WI38 (cell line): ENCODE results near the gene MAN1C1.

Experiments
- H3K4me3 ChIP-seq: 2 replicates; pipeline ENCODE4 v1.5.1; 2011; ENCODE audit warnings: low read depth, mild to moderate bottlenecking, control low read depth, low read length
- TF ChIP-seq, protein P1 (sequence below): IDR thresholded peaks from 2 replicates; pipeline ENCODE4 v1.5.1; 2012; ENCODE audit warnings: low read depth, mild to moderate bottlenecking, control low read depth, low read length

Gene MAN1C1

DNA sequence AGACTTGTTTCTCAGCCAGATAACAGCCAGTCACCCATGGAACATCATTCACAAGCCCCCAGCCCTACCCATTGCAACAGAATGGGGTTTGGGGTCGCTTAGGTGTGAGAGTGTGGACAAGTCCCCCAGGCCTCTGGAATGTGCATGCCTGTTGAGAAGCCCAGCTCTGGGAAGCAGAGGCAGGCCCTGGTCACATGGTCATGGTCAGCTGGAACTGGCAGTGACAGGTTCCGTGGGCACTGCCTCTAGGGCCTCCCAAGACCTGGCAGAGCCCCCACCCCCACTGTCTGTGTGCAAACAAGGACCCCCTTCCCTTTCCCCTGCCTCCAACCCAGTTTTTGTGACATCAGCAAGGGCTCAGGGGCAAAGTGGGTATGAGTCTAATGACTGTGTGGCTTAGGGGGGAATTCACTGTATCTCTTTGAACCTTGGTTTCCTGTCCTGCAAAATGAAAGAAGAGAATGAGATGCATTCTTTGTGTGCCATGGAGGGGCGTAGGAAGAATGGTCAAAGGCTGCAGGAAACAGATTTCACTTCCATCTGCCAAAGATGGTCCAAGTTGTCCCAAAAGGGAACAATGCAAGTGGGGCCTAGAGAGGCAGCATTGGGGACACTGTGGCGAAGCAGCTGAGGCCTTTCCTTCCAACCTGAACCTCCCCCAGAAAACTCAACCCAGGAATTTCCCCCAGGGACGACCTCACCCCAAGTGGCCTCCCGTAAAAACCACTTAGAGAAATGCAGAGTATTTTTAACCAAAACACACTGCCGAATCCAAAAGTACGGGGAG is 148.7 kb downstream of the MAN1C1 start:
- H3K4me3 ChIP-seq: no peak overlapping the region
- TF ChIP-seq, protein P1, sequence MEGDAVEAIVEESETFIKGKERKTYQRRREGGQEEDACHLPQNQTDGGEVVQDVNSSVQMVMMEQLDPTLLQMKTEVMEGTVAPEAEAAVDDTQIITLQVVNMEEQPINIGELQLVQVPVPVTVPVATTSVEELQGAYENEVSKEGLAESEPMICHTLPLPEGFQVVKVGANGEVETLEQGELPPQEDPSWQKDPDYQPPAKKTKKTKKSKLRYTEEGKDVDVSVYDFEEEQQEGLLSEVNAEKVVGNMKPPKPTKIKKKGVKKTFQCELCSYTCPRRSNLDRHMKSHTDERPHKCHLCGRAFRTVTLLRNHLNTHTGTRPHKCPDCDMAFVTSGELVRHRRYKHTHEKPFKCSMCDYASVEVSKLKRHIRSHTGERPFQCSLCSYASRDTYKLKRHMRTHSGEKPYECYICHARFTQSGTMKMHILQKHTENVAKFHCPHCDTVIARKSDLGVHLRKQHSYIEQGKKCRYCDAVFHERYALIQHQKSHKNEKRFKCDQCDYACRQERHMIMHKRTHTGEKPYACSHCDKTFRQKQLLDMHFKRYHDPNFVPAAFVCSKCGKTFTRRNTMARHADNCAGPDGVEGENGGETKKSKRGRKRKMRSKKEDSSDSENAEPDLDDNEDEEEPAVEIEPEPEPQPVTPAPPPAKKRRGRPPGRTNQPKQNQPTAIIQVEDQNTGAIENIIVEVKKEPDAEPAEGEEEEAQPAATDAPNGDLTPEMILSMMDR: no peak

DNA sequence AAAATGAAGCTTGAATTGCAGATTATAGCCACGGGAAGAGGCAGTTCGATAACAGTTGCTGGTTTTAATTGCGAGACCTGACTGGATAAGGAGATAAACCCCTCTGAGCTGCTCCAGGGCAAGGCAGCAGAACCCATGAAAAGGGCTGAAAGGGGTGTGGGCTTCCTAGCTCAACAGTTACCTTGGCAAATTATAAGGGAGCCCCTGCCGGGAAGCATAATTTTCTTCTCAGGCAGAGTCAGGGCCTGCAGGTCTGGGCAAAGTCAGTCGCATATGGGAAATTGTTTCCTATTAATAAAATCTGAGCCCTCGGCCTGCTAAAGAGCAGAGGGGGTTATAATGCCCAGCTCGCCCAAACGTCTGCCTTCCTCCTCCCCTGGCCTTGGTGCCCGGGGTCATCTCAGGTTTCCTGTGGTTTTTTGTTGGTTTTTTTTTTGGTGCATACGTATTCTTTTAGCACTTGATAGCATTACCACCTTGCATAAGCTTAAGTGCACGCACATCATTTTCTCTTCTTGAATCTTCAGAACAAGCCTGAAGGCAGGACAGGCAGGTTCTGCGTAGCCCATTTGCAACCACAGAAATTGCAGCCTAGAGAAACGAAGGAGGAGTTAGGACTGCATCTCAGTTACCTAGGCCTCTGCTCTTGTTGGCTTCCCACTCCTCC is 149.5 kb downstream of the MAN1C1 start:
- no peak overlapping the region for H3K4me3 ChIP-seq
- TF ChIP-seq, protein P1: no peak

DNA sequence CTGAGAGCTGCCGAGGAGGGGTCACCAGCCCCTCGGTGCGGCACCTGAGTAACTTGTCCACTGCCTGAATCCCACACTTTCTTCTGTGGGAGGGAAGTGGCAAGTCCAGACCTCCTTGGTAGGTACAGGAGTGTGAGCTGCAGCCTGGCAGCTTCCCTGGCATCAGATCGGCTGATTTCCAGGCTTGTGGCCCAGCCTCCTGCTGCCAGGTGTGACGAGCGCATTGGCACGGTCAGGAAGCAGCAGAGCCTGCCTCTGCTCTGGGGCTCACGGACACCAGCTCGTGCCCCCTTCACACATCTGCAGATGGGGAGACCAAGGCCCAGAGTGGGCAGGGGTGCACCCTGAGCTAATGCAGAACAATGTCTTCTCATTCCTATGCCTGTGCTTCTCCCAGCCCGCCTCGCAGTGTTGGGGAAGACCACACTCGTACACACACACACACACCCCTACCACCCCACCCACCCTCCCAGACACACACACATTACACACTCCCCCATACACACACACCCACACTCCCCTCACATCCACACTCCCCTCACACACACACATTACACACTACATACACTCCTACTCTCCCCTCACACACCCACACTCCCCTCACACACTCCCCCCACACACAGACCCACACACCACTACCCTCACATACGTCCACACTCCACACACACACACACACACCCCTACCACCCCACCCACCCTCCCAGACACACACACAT is 150.3 kb downstream of the MAN1C1 start:
- TF ChIP-seq, protein P1: no peak
- no peak overlapping the region for H3K4me3 ChIP-seq

DNA sequence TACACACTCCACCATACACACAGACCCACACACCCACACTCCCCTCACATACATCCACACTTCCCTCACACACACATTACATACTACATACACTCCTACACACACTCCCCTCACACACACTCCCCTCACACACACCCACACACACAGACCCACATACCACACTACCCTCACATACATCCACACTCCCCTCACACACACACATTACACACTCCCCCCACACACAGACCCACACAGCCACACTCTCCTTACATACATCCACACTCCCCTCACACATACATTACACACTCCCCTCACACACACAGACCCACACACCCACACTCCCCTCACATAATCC is 150.8 kb downstream of the MAN1C1 start:
- TF ChIP-seq, protein P1: no peak
- no peak overlapping the region for H3K4me3 ChIP-seq

DNA sequence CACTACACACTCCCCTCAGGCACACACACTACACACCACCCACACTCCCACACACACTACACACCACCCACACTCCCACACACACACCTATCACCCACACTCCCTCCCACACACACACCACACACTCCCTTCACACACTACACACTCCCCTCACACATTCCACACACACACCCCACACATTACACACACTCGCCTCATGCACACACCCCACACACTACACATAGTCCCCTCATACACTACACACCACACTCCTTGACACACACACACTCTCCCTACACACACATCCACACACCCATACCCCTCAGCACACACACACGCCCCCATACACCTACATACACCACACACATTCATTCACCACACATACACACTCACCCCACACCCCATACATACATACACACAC is 152.4 kb downstream of the MAN1C1 start:
- TF ChIP-seq, protein P1: no peak
- H3K4me3 ChIP-seq: no peak overlapping the region

DNA sequence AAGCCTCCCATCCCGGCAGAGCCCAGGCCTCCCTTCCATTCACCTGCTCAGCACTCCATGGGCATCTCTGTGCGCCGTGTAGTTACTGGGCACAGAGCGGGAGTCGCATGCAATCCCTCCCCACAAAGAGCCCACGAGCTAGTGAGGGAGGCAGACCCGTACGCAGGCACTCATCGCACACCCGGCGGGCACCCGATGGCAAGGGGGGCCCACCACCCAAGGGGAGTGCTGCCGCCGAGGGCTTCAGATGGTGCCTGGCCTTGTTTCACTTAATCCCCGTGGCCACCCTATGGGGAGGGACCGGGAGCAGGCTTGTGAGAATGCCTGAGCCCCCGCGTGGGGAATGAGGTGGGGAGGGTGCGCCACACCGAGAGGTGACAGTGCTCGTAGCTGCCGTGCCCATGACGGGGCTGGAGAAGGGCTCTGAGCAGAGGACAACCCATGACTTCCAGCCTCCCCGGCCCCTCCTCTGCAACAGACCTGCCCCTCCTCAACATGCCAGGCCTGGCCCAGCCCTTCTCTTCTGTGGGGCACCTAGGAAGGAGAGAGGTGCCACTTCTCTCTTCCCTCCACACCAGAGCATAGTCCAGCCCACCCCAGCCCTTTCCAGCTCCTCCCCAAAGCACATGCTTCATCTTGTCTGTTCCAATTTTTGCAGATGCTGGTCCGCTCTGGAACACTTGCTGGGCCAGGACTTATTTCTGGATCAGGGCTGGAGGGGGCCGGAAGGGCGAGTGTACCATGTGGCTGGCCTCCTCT is 153.2 kb downstream of the MAN1C1 start:
- TF ChIP-seq, protein P1: no peak
- H3K4me3 ChIP-seq: no peak overlapping the region
